HEK293 (cell line): ENCODE results near the gene SLC25A24.
"Not testable (repeated sequence)": the region's sequence is repeated elsewhere in the genome, so short reads cannot be mapped to it uniquely, and the experiment has no call there.

Experiments used
- CTCF ChIA-PET: fragments of 350-600 bp; formaldehyde crosslinking; extraction: SDS; loops from one replicate; lab custom pipeline; 2021; ENCODE audit warnings: antibody characterized with exemption; lab: Yijun Ruan, JAX
- POLR2A ChIA-PET: fragments of 300-600 bp; formaldehyde crosslinking; extraction: SDS; loops from one replicate; lab custom pipeline; 2020; ENCODE audit warnings: antibody characterized with exemption, inconsistent platforms; lab: Yijun Ruan, JAX
- H3K27ac ChIP-seq: fragments of 200-500 bp; sonication (Bioruptor generic); 2 replicates; pipeline ENCODE4 v1.5.1; 2014; ENCODE audit warnings: low read depth, low read length, control low read depth, inconsistent platforms; ENCODE audit errors: extremely low read depth
- H3K36me3 ChIP-seq, 2 experiments: fragments of 200-500 bp in 1 of 2; sonication (Bioruptor generic) in 1 of 2; 1 replicate in 1 of 2; 2 replicates in 1 of 2; pipeline ENCODE4 v1.5.1; 2014 to 2017; ENCODE audit warnings: inconsistent platforms in 2 of 2, low read length in 2 of 2; ENCODE audit not compliant: control insufficient read depth in 2 of 2, insufficient read depth in 1 of 2
- H3K4me1 ChIP-seq: fragments of 200-500 bp; sonication (Bioruptor generic); 2 replicates; pipeline ENCODE4 v1.5.1; 2014; ENCODE audit warnings: mild to moderate bottlenecking, low read length, inconsistent platforms; ENCODE audit not compliant: control insufficient read depth, insufficient read depth
- H3K4me3 ChIP-seq: 2 replicates; pipeline ENCODE4 v1.5.1; 2011; ENCODE audit warnings: low read depth, mild to moderate bottlenecking, control low read depth, low read length, moderate library complexity
- H3K9me3 ChIP-seq: fragments of 200-500 bp; sonication (Bioruptor generic); 2 replicates; pipeline ENCODE4 v1.5.1; 2014; ENCODE audit warnings: low read depth, low read length, inconsistent platforms; ENCODE audit not compliant: control insufficient read depth, insufficient read depth
- PRDM1 ChIP-seq: fragments of 450-650 bp; formaldehyde crosslinking; IDR thresholded peaks from 2 replicates; pipeline ENCODE4; 2016; ENCODE audit warnings: missing biosample characterization, missing genetic modification characterization
- SP3 ChIP-seq: fragments of 450-650 bp; formaldehyde crosslinking; IDR thresholded peaks from 2 replicates; pipeline ENCODE4 v1.5.1; 2016; ENCODE audit warnings: missing biosample characterization, missing genetic modification characterization
- YY2 ChIP-seq: fragments of 450-650 bp; formaldehyde crosslinking; IDR thresholded peaks from 2 replicates; pipeline ENCODE4 v1.5.1; 2016; ENCODE audit warnings: missing biosample characterization, missing genetic modification characterization
- ZNF114 ChIP-seq: fragments of 450-650 bp; formaldehyde crosslinking; IDR thresholded peaks from 2 replicates; pipeline ENCODE4 v1.5.0; 2017; ENCODE audit warnings: missing biosample characterization, missing genetic modification characterization
- ZNF121 ChIP-seq: fragments of 450-650 bp; formaldehyde crosslinking; IDR thresholded peaks from 2 replicates; pipeline ENCODE4 v1.5.1; 2016; ENCODE audit warnings: missing biosample characterization, missing genetic modification characterization
- ZNF138 ChIP-seq: fragments of 450-650 bp; formaldehyde crosslinking; IDR thresholded peaks from 2 replicates; pipeline ENCODE4 v1.5.1; 2016; ENCODE audit warnings: missing biosample characterization, missing genetic modification characterization, borderline replicate concordance
- ZNF169 ChIP-seq: fragments of 450-650 bp; formaldehyde crosslinking; IDR thresholded peaks from 2 replicates; pipeline ENCODE4 v1.5.1; 2016; ENCODE audit warnings: missing biosample characterization, missing genetic modification characterization
- ZNF202 ChIP-seq: fragments of 450-650 bp; formaldehyde crosslinking; IDR thresholded peaks from 2 replicates; pipeline ENCODE4 v1.5.1; 2016; ENCODE audit warnings: missing biosample characterization, missing genetic modification characterization, borderline replicate concordance
- ZNF239 ChIP-seq: fragments of 450-650 bp; formaldehyde crosslinking; IDR thresholded peaks from 2 replicates; pipeline ENCODE4 v1.5.1; 2016; ENCODE audit warnings: missing biosample characterization, missing genetic modification characterization
- ZNF350 ChIP-seq: fragments of 450-650 bp; formaldehyde crosslinking; IDR thresholded peaks from 2 replicates; pipeline ENCODE4 v1.5.0; 2017; ENCODE audit warnings: missing biosample characterization, mild to moderate bottlenecking, missing genetic modification characterization
- ZNF394 ChIP-seq: fragments of 450-650 bp; formaldehyde crosslinking; IDR thresholded peaks from 2 replicates; pipeline ENCODE4 v1.5.1; 2016; ENCODE audit warnings: missing biosample characterization, missing genetic modification characterization, mild to moderate bottlenecking, moderate library complexity, borderline replicate concordance
- ZNF488 ChIP-seq: fragments of 450-650 bp; formaldehyde crosslinking; IDR thresholded peaks from 2 replicates; pipeline ENCODE4 v1.5.1; 2016; ENCODE audit warnings: missing biosample characterization, missing genetic modification characterization
- ZNF530 ChIP-seq: fragments of 450-650 bp; formaldehyde crosslinking; IDR thresholded peaks from 2 replicates; pipeline ENCODE4 v1.5.1; 2016; ENCODE audit warnings: low read depth, missing biosample characterization, missing genetic modification characterization
- ZNF544 ChIP-seq: fragments of 450-650 bp; formaldehyde crosslinking; IDR thresholded peaks from 2 replicates; pipeline ENCODE4 v1.5.0; 2017; ENCODE audit warnings: missing biosample characterization, missing genetic modification characterization
- ZNF549 ChIP-seq: fragments of 450-650 bp; IDR thresholded peaks from 2 replicates; pipeline ENCODE4 v1.5.1; 2018; ENCODE audit warnings: missing biosample characterization, missing genetic modification characterization, mild to moderate bottlenecking, inconsistent platforms, moderate library complexity
- ZNF558 ChIP-seq: fragments of 450-650 bp; formaldehyde crosslinking; IDR thresholded peaks from 2 replicates; pipeline ENCODE4 v1.5.1; 2016; ENCODE audit warnings: missing biosample characterization, missing genetic modification characterization
- ZNF560 ChIP-seq: fragments of 450-650 bp; formaldehyde crosslinking; IDR thresholded peaks from 2 replicates; pipeline ENCODE4 v1.5.1; 2017; ENCODE audit warnings: missing biosample characterization, missing genetic modification characterization, borderline replicate concordance
- ZNF626 ChIP-seq: fragments of 450-650 bp; sonication (Bioruptor Pico); formaldehyde crosslinking; IDR thresholded peaks from 2 replicates; pipeline ENCODE4 v1.5.1; 2018; ENCODE audit warnings: missing biosample characterization, missing genetic modification characterization, inconsistent platforms
- ZNF654 ChIP-seq: fragments of 450-650 bp; formaldehyde crosslinking; IDR thresholded peaks from 2 replicates; pipeline ENCODE4 v1.5.1; 2016; ENCODE audit warnings: low read depth, missing biosample characterization, missing genetic modification characterization
- ZNF677 ChIP-seq: fragments of 450-650 bp; IDR thresholded peaks from 2 replicates; pipeline ENCODE4 v1.5.0; 2018; ENCODE audit warnings: missing biosample characterization, mild to moderate bottlenecking, missing genetic modification characterization, moderate library complexity
- ZNF792 ChIP-seq: fragments of 450-650 bp; formaldehyde crosslinking; IDR thresholded peaks from 2 replicates; pipeline ENCODE4 v1.5.1; 2016; ENCODE audit warnings: missing biosample characterization, missing genetic modification characterization

Gene SLC25A24

GRCh38 chr1:108141621-108142020, 58.5 kb downstream of the SLC25A24 start:
- CTCF ChIA-PET, result interaction anchor here (1.1 kb wide), 1 partner anchor 54 kb away, joined by 3 read pairs; no protein-coding TSS in a partner anchor
- H3K36me3 ChIP-seq, result peaks cover 0 to 39% of the 10 kb centered on the region in 2 experiments; a peak in 2 of 3 replicates

GRCh38 chr1:108140936-108141335, 59.2 kb downstream of the SLC25A24 start:
- CTCF ChIA-PET, result interaction anchor here (1.1 kb wide), 1 partner anchor 55 kb away, joined by 3 read pairs; no protein-coding TSS in a partner anchor
- H3K4me1 ChIP-seq, result no peaks in the 10 kb centered on the region
- H3K4me3 ChIP-seq, result no peak overlapping the region
- H3K27ac ChIP-seq, result no peak overlapping the region
- POLR2A ChIA-PET, result no interaction called here
- no peaks in the 10 kb centered on the region for H3K9me3 ChIP-seq
- peaks cover under 1 to 46% of the 10 kb centered on the region in 2 experiments; a peak in 2 of 3 replicates for H3K36me3 ChIP-seq
- TF ChIP-seq ZNF549 (tag by site-specific recombination), result no peak
- no peak for TF ChIP-seq ZNF544 (tag by site-specific recombination)
- no peak for TF ChIP-seq ZNF202 (tag by site-specific recombination)
- TF ChIP-seq ZNF488 (tag by site-specific recombination), result no peak
- no peak for TF ChIP-seq ZNF350 (tag by site-specific recombination)
- no peak for TF ChIP-seq ZNF530 (tag by site-specific recombination)

More at GRCh38 chr1:108141621-108142020, 58.5 kb downstream of the SLC25A24 start:
- Histone ChIP-seq H3K9me3 (no peaks in the 10 kb centered on the region), H3K27ac (no peak overlapping the region), H3K4me3 (no peak overlapping the region), H3K4me1 (no peaks in the 10 kb centered on the region)
- TF ChIP-seq ZNF792 (tag by site-specific recombination) (no peak), ZNF114 (tag by site-specific recombination) (no peak), ZNF169 (tag by site-specific recombination) (no peak), ZNF239 (tag by site-specific recombination) (no peak), SP3 (no peak), ZNF394 (no peak), ZNF560 (tag by site-specific recombination) (no peak), ZNF626 (tag by site-specific recombination) (no peak), ZNF138 (tag by site-specific recombination) (no peak), ZNF654 (tag by site-specific recombination) (no peak), ZNF558 (tag by site-specific recombination) (no peak)
- POLR2A ChIA-PET, result no interaction called here

- Histone ChIP-seq H3K4me1 (no peaks in the 10 kb centered on the region), H3K27ac (no peak overlapping the region), H3K4me3 (no peak overlapping the region), H3K36me3 (peaks cover 8 to 51% of the 10 kb centered on the region in 2 experiments; a peak in 2 of 3 replicates), H3K9me3 (no peaks in the 10 kb centered on the region)
- no peak for TF ChIP-seq YY2 (tag by site-specific recombination)
- TF ChIP-seq ZNF121, result no peak
- TF ChIP-seq PRDM1 (tag by site-specific recombination), result no peak
- no peak for TF ChIP-seq ZNF677 (tag by site-specific recombination)
- CTCF ChIA-PET, result interaction anchor here (1.9 kb wide), 1 partner anchor 15 kb away, joined by 8 read pairs; no protein-coding TSS in a partner anchor
- POLR2A ChIA-PET, result no interaction called here
Observed at GRCh38 chr1:108140177-108140576, 60.0 kb downstream of the SLC25A24 start.

GRCh38 chr1:108139555-108139954, 60.6 kb downstream of the SLC25A24 start:
- POLR2A ChIA-PET, H3K9me3 ChIP-seq, H3K27ac ChIP-seq, H3K4me1 ChIP-seq, H3K4me3 ChIP-seq: not testable (repeated sequence)
- H3K36me3 ChIP-seq, result peaks cover 9 to 51% of the 10 kb centered on the region in 2 experiments; a peak in 2 of 3 replicates
- CTCF ChIA-PET, result interaction anchor here (1.9 kb wide), 1 partner anchor 14 kb away, joined by 8 read pairs; no protein-coding TSS in a partner anchor

GRCh38 chr1:108133148-108133547, 67.0 kb downstream of the SLC25A24 start:
- H3K9me3 ChIP-seq, H3K4me3 ChIP-seq, CTCF ChIA-PET, H3K27ac ChIP-seq, H3K4me1 ChIP-seq, POLR2A ChIA-PET: not testable (repeated sequence)
- H3K36me3 ChIP-seq, result peaks cover 9 to 34% of the 10 kb centered on the region in 2 experiments; a peak in 2 of 3 replicates
